ENCODE measurements around the gene SDK1.
"Not testable (repeated sequence)": the region's sequence is repeated elsewhere in the genome, so short reads cannot be mapped to it uniquely, and the experiment has no call there.

The SDK1 gene

GRCh38 chr7:4245135-4245865 is 944.2 kb downstream of the SDK1 start:
- in situ Hi-C loops (cut with HindIII; ENCODE audit: low sequenced_read_pairs): no loop called here

- in situ Hi-C loops (cut with HindIII; ENCODE audit: low sequenced_read_pairs): no loop called here
These were observed 944.9 kb downstream of the SDK1 start for GRCh38 chr7:4245866-4246470.

- in situ Hi-C loops (cut with HindIII; ENCODE audit: low sequenced_read_pairs): no loop called here
These were observed 945.5 kb downstream of the SDK1 start for GRCh38 chr7:4246536-4246935.

- in situ Hi-C loops (cut with HindIII; ENCODE audit: low sequenced_read_pairs): no loop called here
These were observed 946.2 kb downstream of the SDK1 start for GRCh38 chr7:4247106-4247876.

GRCh38 chr7:4248295-4248694 is 947.2 kb downstream of the SDK1 start:
- in situ Hi-C loops (cut with HindIII; ENCODE audit: low sequenced_read_pairs): no loop called here

- in situ Hi-C loops (cut with HindIII; ENCODE audit: low sequenced_read_pairs): no loop called here
These were observed 948.2 kb downstream of the SDK1 start for GRCh38 chr7:4249241-4249640.

GRCh38 chr7:4255336-4255735 is 954.3 kb downstream of the SDK1 start:
- in situ Hi-C loops (cut with HindIII; ENCODE audit: low sequenced_read_pairs): no loop called here

- in situ Hi-C loops (cut with HindIII; ENCODE audit: low sequenced_read_pairs): no loop called here
These were observed 955.2 kb downstream of the SDK1 start for GRCh38 chr7:4256286-4256685.

- in situ Hi-C loops (cut with HindIII; ENCODE audit: low sequenced_read_pairs): no loop called here
These were observed 956.4 kb downstream of the SDK1 start for GRCh38 chr7:4257146-4258111.

GRCh38 chr7:4260116-4260515 is 959.1 kb downstream of the SDK1 start:
- in situ Hi-C loops (cut with HindIII; ENCODE audit: low sequenced_read_pairs): not testable (repeated sequence)

GRCh38 chr7:4260867-4261600 is 960.0 kb downstream of the SDK1 start:
- in situ Hi-C loops (cut with HindIII; ENCODE audit: low sequenced_read_pairs): no loop called here

GRCh38 chr7:4261601-4261960 is 960.5 kb downstream of the SDK1 start:
- in situ Hi-C loops (cut with HindIII; ENCODE audit: low sequenced_read_pairs): no loop called here

GRCh38 chr7:4264206-4264605 is 963.2 kb downstream of the SDK1 start:
- in situ Hi-C loops (cut with HindIII; ENCODE audit: low sequenced_read_pairs): not testable (repeated sequence)

GRCh38 chr7:4265066-4265465 is 964.0 kb downstream of the SDK1 start:
- in situ Hi-C loops (cut with HindIII; ENCODE audit: low sequenced_read_pairs): no loop called here

- in situ Hi-C loops (cut with HindIII; ENCODE audit: low sequenced_read_pairs): no loop called here
These were observed 964.6 kb downstream of the SDK1 start for GRCh38 chr7:4265676-4266075.

- in situ Hi-C loops (cut with HindIII; ENCODE audit: low sequenced_read_pairs): no loop called here
These were observed 965.4 kb downstream of the SDK1 start for GRCh38 chr7:4266270-4267040.

GRCh38 chr7:4267341-4268039 is 966.4 kb downstream of the SDK1 start:
- in situ Hi-C loops (cut with HindIII; ENCODE audit: low sequenced_read_pairs): no loop called here

- in situ Hi-C loops (cut with HindIII; ENCODE audit: low sequenced_read_pairs): no loop called here
These were observed 967.3 kb downstream of the SDK1 start for GRCh38 chr7:4268040-4268965.

Measured in DLD1 (cell line).